H1 (cell line): Measurements from ENCODE around the gene SLC24A3. TPM values are rescaled to one million over a fixed set of nuclear protein-coding genes. Genes with fewer than 3 reads are reported as not detected.

Experiments used
- CTCF ChIA-PET: fragments of 300-600 bp; sonication (Branson Sonifier 250); formaldehyde crosslinking; loops from one replicate; lab custom pipeline; 2021; ENCODE audit not compliant: partially characterized antibody; lab: Charles Lee
- POLR2A ChIA-PET: fragments of 300-600 bp; sonication (Branson Sonifier 250); formaldehyde crosslinking; loops from one replicate; lab custom pipeline; 2021; ENCODE audit warnings: inconsistent platforms; ENCODE audit not compliant: partially characterized antibody; lab: Charles Lee
- DNase-seq, 2 experiments: peaks; one replicate each; pipeline versions ENCODE4 v3.0.0 to v3.0.0-alpha.2; 2010 to 2022; ENCODE audit warnings: low spot score in 2 of 2, low read depth in 1 of 2, mixed read lengths in 1 of 2
- FAIRE-seq: peaks from 2 replicates; lab custom pipeline; 2011; peaks lifted over from hg19 to GRCh38; lab: Jason Lieb, UNC
- H2AFZ ChIP-seq: 2 replicates; pipeline ENCODE4 v1.8.1; 2012; ENCODE audit warnings: low read length, inconsistent platforms
- H2AK5ac ChIP-seq: 2 replicates; pipeline ENCODE4 v1.6.1; 2013; ENCODE audit warnings: low read depth, low read length
- H2BK120ac ChIP-seq: replicated peaks from 2 replicates; pipeline ENCODE3; 2013; ENCODE audit warnings: low read depth, low read length, inconsistent platforms
- H2BK12ac ChIP-seq: 2 replicates; pipeline ENCODE4 v1.6.1; 2013; ENCODE audit warnings: low read depth, low read length
- H2BK15ac ChIP-seq: 2 replicates; pipeline ENCODE4 v1.6.1; 2013; ENCODE audit warnings: low read length
- H2BK20ac ChIP-seq: 2 replicates; pipeline ENCODE4 v1.6.1; 2013; ENCODE audit warnings: low read length
- H2BK5ac ChIP-seq: 2 replicates; pipeline ENCODE4 v1.6.1; 2013; ENCODE audit warnings: low read depth, low read length
- H3K14ac ChIP-seq: 2 replicates; pipeline ENCODE4 v1.6.1; 2013; ENCODE audit warnings: inconsistent platforms; ENCODE audit not compliant: insufficient read length
- H3K18ac ChIP-seq: 2 replicates; pipeline ENCODE4 v1.6.1; 2013; ENCODE audit warnings: low read length; ENCODE audit errors: extremely low read depth
- H3K23ac ChIP-seq: 2 replicates; pipeline ENCODE4 v1.6.1; 2013; ENCODE audit warnings: inconsistent platforms; ENCODE audit not compliant: insufficient read length
- H3K23me2 ChIP-seq: 2 replicates; pipeline ENCODE4 v1.6.1; 2013; ENCODE audit warnings: low read depth, low read length
- H3K27ac ChIP-seq: 2 replicates; pipeline ENCODE4 v1.6.1; 2011; ENCODE audit warnings: low read depth, low read length, inconsistent platforms
- H3K27me3 ChIP-seq, 4 experiments: replicated peaks in 1 of 4; 1 replicate in 1 of 4; 2 replicates in 3 of 4; pipeline versions ENCODE4 v1.6.1 to v1.8.1; 2011 to 2013; ENCODE audit warnings: low read length in 3 of 4, mild to moderate bottlenecking in 3 of 4, inconsistent platforms in 2 of 4, mixed read lengths in 2 of 4, moderate library complexity in 1 of 4; ENCODE audit not compliant: control insufficient read depth in 3 of 4, insufficient read depth in 3 of 4; ENCODE audit errors: extremely low read depth in 1 of 4
- H3K36me3 ChIP-seq, 4 experiments: 2 replicates each; pipeline versions ENCODE4 v1.6.1 to v1.8.1; 2011 to 2013; ENCODE audit warnings: mild to moderate bottlenecking in 4 of 4, low read length in 3 of 4, moderate library complexity in 2 of 4, control low read depth in 1 of 4, inconsistent platforms in 1 of 4; ENCODE audit not compliant: insufficient read depth in 4 of 4, control insufficient read depth in 2 of 4
- H3K4ac ChIP-seq: replicated peaks from 2 replicates; pipeline ENCODE3; 2013; ENCODE audit warnings: low read length, low read depth, mixed read lengths, inconsistent platforms; ENCODE audit not compliant: insufficient read length
- H3K4me1 ChIP-seq, 4 experiments: replicated peaks in 1 of 4; 1 replicate in 1 of 4; 2 replicates in 3 of 4; pipeline versions ENCODE4 v1.6.1 to v1.8.1; 2011 to 2013; ENCODE audit warnings: low read length in 3 of 4, inconsistent platforms in 2 of 4, mixed read lengths in 1 of 4; ENCODE audit not compliant: insufficient read depth in 4 of 4, control insufficient read depth in 3 of 4
- H3K4me2 ChIP-seq, 2 experiments: 2 replicates each; pipeline versions ENCODE4 v1.6.1 to v1.8.1; 2011 to 2013; ENCODE audit warnings: low read depth in 2 of 2, low read length in 2 of 2, control low read depth in 1 of 2, inconsistent platforms in 1 of 2, mild to moderate bottlenecking in 1 of 2; ENCODE audit not compliant: insufficient read depth in 1 of 2
- H3K4me3 ChIP-seq, 4 experiments: fragments of 200-600, 300-600 bp in 1 of 4; sonication (generic), shearing (Covaris generic), sonication (Bioruptor Twin) in 1 of 4; 2 replicates each; pipeline versions ENCODE4 v1.5.1 to v1.8.1; 2011 to 2016; ENCODE audit warnings: low read length in 4 of 4, low read depth in 3 of 4, control low read depth in 2 of 4, inconsistent platforms in 2 of 4, mild to moderate bottlenecking in 2 of 4, mixed read lengths in 1 of 4, moderate library complexity in 1 of 4; ENCODE audit not compliant: insufficient read depth in 2 of 4; ENCODE audit errors: extremely low read depth in 1 of 4
- H3K56ac ChIP-seq: replicated peaks from 2 replicates; pipeline ENCODE3; 2013; ENCODE audit warnings: low read depth, mild to moderate bottlenecking, mixed read lengths, low read length, inconsistent platforms; ENCODE audit not compliant: insufficient read length
- H3K79me1 ChIP-seq: 2 replicates; pipeline ENCODE4 v1.6.1; 2013; ENCODE audit warnings: low read depth, low read length, control low read depth
- H3K79me2 ChIP-seq, 2 experiments: 2 replicates each; pipeline versions ENCODE4 v1.6.1 to v1.8.1; 2012 to 2013; ENCODE audit warnings: low read length in 2 of 2, mild to moderate bottlenecking in 2 of 2, inconsistent platforms in 1 of 2; ENCODE audit not compliant: insufficient read depth in 2 of 2, control insufficient read depth in 1 of 2
- H3K9ac ChIP-seq, 4 experiments: replicated peaks in 1 of 4; 1 replicate in 1 of 4; 2 replicates in 3 of 4; pipeline versions ENCODE4 v1.6.1 to v1.8.1; 2011 to 2013; ENCODE audit warnings: low read depth in 3 of 4, low read length in 3 of 4, control low read depth in 2 of 4, mild to moderate bottlenecking in 2 of 4, moderate library complexity in 2 of 4, inconsistent platforms in 1 of 4; ENCODE audit errors: extremely low read depth in 1 of 4
- H3K9me3 ChIP-seq, 2 experiments: 2 replicates each; pipeline versions ENCODE4 v1.6.1 to v1.8.1; 2012 to 2013; ENCODE audit warnings: mild to moderate bottlenecking in 2 of 2, moderate library complexity in 2 of 2, control low read depth in 1 of 2, inconsistent platforms in 1 of 2, low read depth in 1 of 2, low read length in 1 of 2, mixed read lengths in 1 of 2; ENCODE audit not compliant: insufficient read depth in 2 of 2
- H4K20me1 ChIP-seq, 2 experiments: replicated peaks in 1 of 2; 2 replicates each; pipeline versions ENCODE3 to v1.8.1; 2011 to 2013; ENCODE audit warnings: inconsistent platforms in 2 of 2, low read length in 2 of 2, mild to moderate bottlenecking in 1 of 2; ENCODE audit not compliant: insufficient read depth in 2 of 2, control insufficient read depth in 1 of 2
- H4K5ac ChIP-seq: 2 replicates; pipeline ENCODE4 v1.6.1; 2013; ENCODE audit warnings: low read length, low read depth, mixed read lengths, inconsistent platforms; ENCODE audit not compliant: insufficient read length
- H4K8ac ChIP-seq: 2 replicates; pipeline ENCODE4 v1.8.0; 2013; ENCODE audit warnings: mild to moderate bottlenecking, moderate library complexity, low read length, inconsistent platforms; ENCODE audit not compliant: insufficient read depth; ENCODE audit errors: extremely low read depth
- H4K91ac ChIP-seq: replicated peaks from 2 replicates; pipeline ENCODE3; 2013; ENCODE audit warnings: low read length, mixed read lengths, inconsistent platforms; ENCODE audit not compliant: insufficient read length
- SP4 ChIP-seq: IDR thresholded peaks from 2 replicates; pipeline ENCODE4 v1.6.1; 2012; ENCODE audit warnings: low read length, inconsistent platforms
- WGBS, 2 experiments: shearing (Covaris generic) in 1 of 2; methylation state at CpG; one replicate each; pipeline versions ENCODE4 v1.1.6 to v1.1.7; 2013 to 2015; ENCODE audit warnings: low lambda C conversion rate in 2 of 2, mixed read lengths in 2 of 2, inconsistent platforms in 1 of 2, low coverage in 1 of 2, missing lambda C conversion rate in 1 of 2; ENCODE audit not compliant: insufficient replicate concordance in 2 of 2, insufficient coverage in 1 of 2, insufficient read length in 1 of 2; ENCODE audit errors: extremely low coverage in 1 of 2, missing lambda C conversion rate in 1 of 2; 5-methylcytosine and 5-hydroxymethylcytosine counted together
- polyA plus RNA-seq, 7 experiments: library from polyadenylated mRNA; depleted of rRNA in 3 of 7; stranded (reverse) in 5 of 7; unstranded in 2 of 7; fragments of >200 nt in 5 of 7; fragments of 200-250 nt in 2 of 7; gene quantifications; 1 replicate in 5 of 7; 2 replicates in 1 of 7; 4 replicates in 1 of 7; pipeline versions ENCODE4 v1.2.1 to v1.2.3, GENCODE V29; 2011 to 2013; ENCODE audit warnings: missing spikeins in 2 of 7, mixed read lengths in 2 of 7
- total RNA-seq: library from RNA; stranded (reverse); fragmentation: NEBNext Ultra II Directional; extraction: Animal tissue kit (Norgen Biotek cat#: 25700); gene quantifications from 2 replicates; pipeline ENCODE4 v1.2.1, GENCODE V29; 2021

Gene SLC24A3
- total and polyA plus RNA-seq, 2 of the 8 experiments (the other 6 are each of a cell fraction or from before 2014, with no cell fraction given), result 4.5 to 6.3 TPM

- ChIA-PET CTCF (interaction anchor here (1.0 kb wide), 1 partner anchor 250 kb away, joined by 6 read pairs; no protein-coding TSS in a partner anchor), POLR2A (no interaction called here)
- no peak overlapping the region for H4K91ac ChIP-seq
- H2BK120ac ChIP-seq, result no peak overlapping the region
- H3K9ac ChIP-seq, result no peak overlapping the region
- H3K79me1 ChIP-seq, result no peaks in the 10 kb centered on the region
- no peak overlapping the region for H2AK5ac ChIP-seq
- no peak overlapping the region for H4K8ac ChIP-seq
- no peak overlapping the region for H2BK15ac ChIP-seq
- no peaks in the 10 kb centered on the region for H4K20me1 ChIP-seq
- H2BK20ac ChIP-seq, result no peak overlapping the region
- H3K23me2 ChIP-seq, result no peaks in the 10 kb centered on the region; the same call in 1 of the 2 replicates
- DNase-seq, result no peak
- H3K4ac ChIP-seq, result no peak overlapping the region
- H3K14ac ChIP-seq, result no peak overlapping the region
- no peak overlapping the region for H2AFZ ChIP-seq
- 90% methylated on average over 4 of the region's 4 CpGs; no CpG with 5 or more reads in 1 of the 2 experiments for WGBS, 2 experiments
- H3K56ac ChIP-seq, result no peak overlapping the region
- no peaks in the 10 kb centered on the region; a peak in 1 of 8 replicates for H3K36me3 ChIP-seq
- no peak overlapping the region for H3K4me2 ChIP-seq
- H3K27ac ChIP-seq, result no peak overlapping the region
- no peak overlapping the region for H2BK5ac ChIP-seq
- H4K5ac ChIP-seq, result no peak overlapping the region
- H3K18ac ChIP-seq, result no peak overlapping the region
- H3K79me2 ChIP-seq, result no peaks in the 10 kb centered on the region
- no peak overlapping the region for H3K23ac ChIP-seq
- H3K9me3 ChIP-seq, result no peaks in the 10 kb centered on the region
- H3K27me3 ChIP-seq, result no peaks in the 10 kb centered on the region
- H3K4me1 ChIP-seq, result no peaks in the 10 kb centered on the region
- no peak for FAIRE-seq
- H2BK12ac ChIP-seq, result no peak overlapping the region
- H3K4me3 ChIP-seq, result no peak overlapping the region
- TF ChIP-seq SP4, result no peak
These were observed 121.1 kb downstream of the SLC24A3 start for GRCh38 chr20:19333563-19333962.
